Caco-2 (cell line): ENCODE measurements around the gene MANF. TPM values are rescaled to one million over a fixed set of nuclear protein-coding genes. Genes with fewer than 3 reads are reported as not detected.

Experiments
- BruUV-seq: library from RNA; stranded (reverse); fragments of 400-500 nt; replicated peaks from 2 replicates; lab custom pipeline; 2021; lab: Mats Ljungman, UMichigan
- CTCF ChIA-PET: fragments of 300-600 bp; sonication (Branson Sonifier 250); formaldehyde crosslinking; loops from one replicate; lab custom pipeline; 2022; ENCODE audit warnings: antibody characterized with exemption; lab: Charles Lee
- POLR2A ChIA-PET: fragments of 300-600 bp; sonication (Branson Sonifier 250); formaldehyde crosslinking; loops from one replicate; lab custom pipeline; 2022; ENCODE audit warnings: antibody characterized with exemption; lab: Charles Lee
- DNase-seq, 2 experiments: peaks; one replicate each; pipeline versions ENCODE4 v3.0.0 to v3.0.0-alpha.2; 2020 to 2022
- H3K27me3 ChIP-seq: replicated peaks from 2 replicates; pipeline ENCODE4 v1.6.0; 2011; ENCODE audit warnings: low read length; ENCODE audit not compliant: control insufficient read depth, insufficient read depth
- H3K36me3 ChIP-seq: 2 replicates; pipeline ENCODE4 v1.5.1; 2011; ENCODE audit warnings: low read length; ENCODE audit not compliant: control insufficient read depth, insufficient read depth
- H3K4me1 ChIP-seq: fragments of 250-450 bp; sonication (Bioruptor Pico); 2 replicates; pipeline ENCODE4 v1.5.1; 2020; ENCODE audit warnings: mild to moderate bottlenecking
- H3K4me3 ChIP-seq: 2 replicates; pipeline ENCODE4 v1.5.1; 2011; ENCODE audit warnings: low read depth, mild to moderate bottlenecking, control low read depth, low read length
- H3K9me3 ChIP-seq: fragments of 250-450 bp; sonication (Bioruptor Pico); 2 replicates; pipeline ENCODE4 v1.5.1; 2020; ENCODE audit warnings: mild to moderate bottlenecking, moderate library complexity
- H3K27ac Mint-ChIP-seq: one replicate; pipeline ENCODE4 v1.8.0; 2022; ENCODE audit warnings: mixed read lengths; ENCODE audit not compliant: unreplicated experiment
- H3K27me3 Mint-ChIP-seq: one replicate; pipeline ENCODE4 v1.8.0; 2022; ENCODE audit warnings: mixed read lengths; ENCODE audit not compliant: insufficient read depth, unreplicated experiment
- H3K36me3 Mint-ChIP-seq: one replicate; pipeline ENCODE4 v1.8.0; 2022; ENCODE audit warnings: mild to moderate bottlenecking, mixed read lengths; ENCODE audit not compliant: insufficient read depth, unreplicated experiment
- H3K4me1 Mint-ChIP-seq: one replicate; pipeline ENCODE4 v1.8.0; 2022; ENCODE audit warnings: low read depth, mixed read lengths; ENCODE audit not compliant: unreplicated experiment
- H3K4me3 Mint-ChIP-seq: one replicate; pipeline ENCODE4 v1.8.0; 2022; ENCODE audit warnings: mild to moderate bottlenecking, moderate library complexity, mixed read lengths; ENCODE audit not compliant: unreplicated experiment
- H3K9me3 Mint-ChIP-seq: one replicate; pipeline ENCODE4 v1.8.0; 2022; ENCODE audit warnings: mixed read lengths; ENCODE audit not compliant: unreplicated experiment
- CTCF ChIP-seq, 2 experiments: fragments of 200-600 bp in 1 of 2; IDR thresholded peaks; 1 replicate in 1 of 2; 2 replicates in 1 of 2; pipeline versions ENCODE4 v1.5.1 to v1.8.0; 2011 to 2022; ENCODE audit warnings: antibody characterized with exemption in 1 of 2, control low read depth in 1 of 2, inconsistent platforms in 1 of 2, low read depth in 1 of 2, low read length in 1 of 2, mild to moderate bottlenecking in 1 of 2, moderate library complexity in 1 of 2; ENCODE audit not compliant: insufficient read depth in 1 of 2, severe bottlenecking in 1 of 2, unreplicated experiment in 1 of 2
- intact Hi-C: fragments of 100-400 bp; cut with micrococcal nuclease; formaldehyde crosslinking; loops from one replicate; pipeline ENCODE4 v1.10.0; 2022; ENCODE audit not compliant: unreplicated experiment
- total RNA-seq: library from RNA; stranded (reverse); gene quantifications from 2 replicates; pipeline ENCODE4 v1.2.3, GENCODE V29; 2022

The MANF gene
- total RNA-seq, 1 experiment from 2014 or later: 94.5 TPM

- no peak for TF ChIP-seq CTCF (IDR thresholded peaks at IDR 0.05; ENCODE audit: insufficient read depth in 1 of 2, low read depth in 1 of 2, low read length in 1 of 2, severe bottlenecking in 1 of 2, unreplicated experiment in 1 of 2)
- Mint-ChIP-seq H3K27ac (peak overlapping the region; percentile 57), H3K27me3 (no peaks in the 10 kb centered on the region), H3K36me3 (peaks cover 85% of the 10 kb centered on the region), H3K4me1 (peaks cover 39% of the 10 kb centered on the region), H3K4me3 (peak overlapping the region; percentile 74), H3K9me3 (no peaks in the 10 kb centered on the region)
- ChIA-PET POLR2A (no interaction called here), CTCF (interaction anchor here (0.5 kb wide), 1 partner anchor 1514 kb away, joined by 6 read pairs; no protein-coding TSS in a partner anchor)
- intact Hi-C loops: loop anchor here (1.0 to 5.0 kb wide), 2 partner anchors 43 to 291 kb away; no protein-coding TSS in a partner anchor
- peaks cover 45% of the 10 kb centered on the region for H3K4me1 ChIP-seq
- no peaks in the 10 kb centered on the region for H3K9me3 ChIP-seq
- DNase-seq: peak in 1 of 2 experiments; percentile 43
- no TSS peak for BruUV-seq
- no peaks in the 10 kb centered on the region for H3K27me3 ChIP-seq
- H3K4me3 ChIP-seq: peak overlapping the region; percentile 90
- H3K36me3 ChIP-seq: peaks cover 5% of the 10 kb centered on the region
These were observed 6.7 kb downstream of the MANF start for GRCh38 chr3:51391566-51392354.

GRCh38 chr3:51392355-51393133, 7.5 kb downstream of the MANF start:
- Mint-ChIP-seq H3K4me1 (peaks cover 39% of the 10 kb centered on the region), H3K27me3 (no peaks in the 10 kb centered on the region), H3K4me3 (peak overlapping the region; percentile 74), H3K9me3 (no peaks in the 10 kb centered on the region), H3K36me3 (peaks cover 90% of the 10 kb centered on the region), H3K27ac (peak overlapping the region; percentile 57)
- ChIA-PET CTCF (no interaction called here), POLR2A (no interaction called here)
- Histone ChIP-seq H3K4me1 (peaks cover 39% of the 10 kb centered on the region), H3K4me3 (peak overlapping the region; percentile 90), H3K36me3 (peaks cover 7% of the 10 kb centered on the region), H3K27me3 (no peaks in the 10 kb centered on the region), H3K9me3 (no peaks in the 10 kb centered on the region)
- no TSS peak for BruUV-seq
- intact Hi-C loops: loop anchor here (5.0 kb wide), 1 partner anchor 290 kb away; no protein-coding TSS in a partner anchor
- DNase-seq: no peak
- no peak for TF ChIP-seq CTCF (IDR thresholded peaks at IDR 0.05; ENCODE audit: insufficient read depth in 1 of 2, low read depth in 1 of 2, low read length in 1 of 2, severe bottlenecking in 1 of 2, unreplicated experiment in 1 of 2)

GRCh38 chr3:51393134-51393495, 8.0 kb downstream of the MANF start:
- Histone ChIP-seq H3K27me3 (no peaks in the 10 kb centered on the region), H3K4me3 (no peak overlapping the region), H3K9me3 (no peaks in the 10 kb centered on the region), H3K4me1 (peaks cover 33% of the 10 kb centered on the region), H3K36me3 (peaks cover 7% of the 10 kb centered on the region)
- no peak for TF ChIP-seq CTCF (IDR thresholded peaks at IDR 0.05; ENCODE audit: insufficient read depth in 1 of 2, low read depth in 1 of 2, low read length in 1 of 2, severe bottlenecking in 1 of 2, unreplicated experiment in 1 of 2)
- intact Hi-C loops: loop anchor here (5.0 kb wide), 1 partner anchor 289 kb away; no protein-coding TSS in a partner anchor
- peaks cover 34% of the 10 kb centered on the region for H3K4me1 Mint-ChIP-seq
- CTCF ChIA-PET: no interaction called here
- peaks cover 90% of the 10 kb centered on the region for H3K36me3 Mint-ChIP-seq
- TSS peak; percentile 20 for BruUV-seq
- no peaks in the 10 kb centered on the region for H3K9me3 Mint-ChIP-seq
- H3K27ac Mint-ChIP-seq: peak overlapping the region; percentile 57
- H3K27me3 Mint-ChIP-seq: no peaks in the 10 kb centered on the region
- H3K4me3 Mint-ChIP-seq: peak overlapping the region; percentile 74
- no peak for DNase-seq
- POLR2A ChIA-PET: interaction anchor here (0.6 kb wide), 1 partner anchor 27 kb away, joined by 3 read pairs; no protein-coding TSS in a partner anchor
